ENCODE data around the gene TAB3.

DNA sequence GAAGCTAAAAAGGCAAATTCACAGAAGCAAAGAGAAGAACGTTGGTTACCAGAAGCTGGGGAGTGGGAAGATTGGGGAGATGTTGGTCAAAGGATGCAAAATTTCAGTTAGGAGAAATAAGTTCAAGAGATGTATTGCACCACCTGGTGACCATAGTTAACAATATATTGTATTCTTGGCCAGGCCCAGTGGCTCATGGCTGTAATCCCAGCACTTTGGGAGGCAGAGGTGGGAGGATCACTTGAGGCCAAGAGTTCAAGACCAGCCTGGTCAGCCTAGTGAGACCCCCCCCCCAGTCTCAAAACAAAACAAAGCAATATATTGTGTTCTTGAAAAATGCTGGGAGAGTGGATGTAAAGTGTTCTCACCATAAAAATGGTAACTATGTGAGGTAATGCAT lies 67.9 kb downstream of the TAB3 start:
- no peak for TF ChIP-seq POLR2A (IDR thresholded peaks at IDR 0.05)
- TF ChIP-seq, protein P1, sequence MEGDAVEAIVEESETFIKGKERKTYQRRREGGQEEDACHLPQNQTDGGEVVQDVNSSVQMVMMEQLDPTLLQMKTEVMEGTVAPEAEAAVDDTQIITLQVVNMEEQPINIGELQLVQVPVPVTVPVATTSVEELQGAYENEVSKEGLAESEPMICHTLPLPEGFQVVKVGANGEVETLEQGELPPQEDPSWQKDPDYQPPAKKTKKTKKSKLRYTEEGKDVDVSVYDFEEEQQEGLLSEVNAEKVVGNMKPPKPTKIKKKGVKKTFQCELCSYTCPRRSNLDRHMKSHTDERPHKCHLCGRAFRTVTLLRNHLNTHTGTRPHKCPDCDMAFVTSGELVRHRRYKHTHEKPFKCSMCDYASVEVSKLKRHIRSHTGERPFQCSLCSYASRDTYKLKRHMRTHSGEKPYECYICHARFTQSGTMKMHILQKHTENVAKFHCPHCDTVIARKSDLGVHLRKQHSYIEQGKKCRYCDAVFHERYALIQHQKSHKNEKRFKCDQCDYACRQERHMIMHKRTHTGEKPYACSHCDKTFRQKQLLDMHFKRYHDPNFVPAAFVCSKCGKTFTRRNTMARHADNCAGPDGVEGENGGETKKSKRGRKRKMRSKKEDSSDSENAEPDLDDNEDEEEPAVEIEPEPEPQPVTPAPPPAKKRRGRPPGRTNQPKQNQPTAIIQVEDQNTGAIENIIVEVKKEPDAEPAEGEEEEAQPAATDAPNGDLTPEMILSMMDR (IDR thresholded peaks at IDR 0.05 in 4 of 5, conservative IDR thresholded peaks at IDR 0.05 in 1 of 5) = no peak

Measured in gastrocnemius medialis (tissue), 4 donors.